ENCODE results near the gene PRSS35. TPM values are rescaled to one million over a fixed set of nuclear protein-coding genes. Genes with fewer than 3 reads are reported as not detected.

The PRSS35 gene
- total RNA-seq = 24.5 and 26.5 TPM in 2 replicates
- long read RNA-seq, transcript PRSS35-201 (2 exons, 2,440 nt) = major isoform, 303 of 333 reads
- long read RNA-seq, partial matches to known transcripts = 7 of 333 reads
- long read RNA-seq, other reads (novel, unspliced or antisense) = 23 of 333 reads

GRCh38 chr6:83511901-83512681 is at the start of gene PRSS35:
TSS of gene PRSS35 (plus strand) at chr6:83512534. CDS start at chr6:83523442, 10,908 bp downstream.
- Mint-ChIP-seq H3K27me3 (ENCODE audit: unreplicated experiment) (no peaks in the 10 kb centered on the region), H3K27ac (ENCODE audit: unreplicated experiment) (peak within 1 kb of the TSS; percentile 75), H3K9me3 (ENCODE audit: unreplicated experiment) (no peaks in the 10 kb centered on the region), H3K4me3 (ENCODE audit: unreplicated experiment) (peak within 1 kb of the TSS; percentile 82), H3K36me3 (ENCODE audit: unreplicated experiment) (no peaks in the 10 kb centered on the region), H3K4me1 (ENCODE audit: unreplicated experiment) (peaks cover 40% of the 10 kb centered on the region)
- TF ChIP-seq CTCF (IDR thresholded peaks at IDR 0.05) = peak; percentile 88
- peak; percentile 87 for DNase-seq (ENCODE audit: extremely low spot score, unreplicated experiment)

GRCh38 chr6:83463886-83464285 is 48.4 kb upstream of the PRSS35 start:
- DNase-seq (ENCODE audit: extremely low spot score, unreplicated experiment) = no peak
- H3K27ac Mint-ChIP-seq (ENCODE audit: unreplicated experiment) = peak overlapping the region; percentile 0

GRCh38 chr6:83464381-83465140 is 47.8 kb upstream of the PRSS35 start:
- peaks cover 4% of the 10 kb centered on the region for H3K9me3 Mint-ChIP-seq (ENCODE audit: unreplicated experiment)

More at GRCh38 chr6:83463886-83464285, 48.4 kb upstream of the PRSS35 start:
- no peak for TF ChIP-seq CTCF (IDR thresholded peaks at IDR 0.05)
- Mint-ChIP-seq H3K9me3 (ENCODE audit: unreplicated experiment) (peaks cover 4% of the 10 kb centered on the region), H3K4me3 (ENCODE audit: unreplicated experiment) (no peak overlapping the region), H3K4me1 (ENCODE audit: unreplicated experiment) (no peaks in the 10 kb centered on the region), H3K27me3 (ENCODE audit: unreplicated experiment) (peaks cover 4% of the 10 kb centered on the region), H3K36me3 (ENCODE audit: unreplicated experiment) (no peaks in the 10 kb centered on the region)

GRCh38 chr6:83466328-83466727 is 46.0 kb upstream of the PRSS35 start:
- Mint-ChIP-seq H3K9me3 (ENCODE audit: unreplicated experiment) (no peaks in the 10 kb centered on the region), H3K36me3 (ENCODE audit: unreplicated experiment) (no peaks in the 10 kb centered on the region), H3K27ac (ENCODE audit: unreplicated experiment) (no peak overlapping the region), H3K27me3 (ENCODE audit: unreplicated experiment) (peaks cover 13% of the 10 kb centered on the region), H3K4me1 (ENCODE audit: unreplicated experiment) (no peaks in the 10 kb centered on the region), H3K4me3 (ENCODE audit: unreplicated experiment) (no peak overlapping the region)
- TF ChIP-seq CTCF (IDR thresholded peaks at IDR 0.05) = no peak
- DNase-seq (ENCODE audit: extremely low spot score, unreplicated experiment) = no peak

More at GRCh38 chr6:83464381-83465140, 47.8 kb upstream of the PRSS35 start:
- H3K4me3 Mint-ChIP-seq (ENCODE audit: unreplicated experiment) = no peak overlapping the region
- H3K27me3 Mint-ChIP-seq (ENCODE audit: unreplicated experiment) = peaks cover 5% of the 10 kb centered on the region
- H3K27ac Mint-ChIP-seq (ENCODE audit: unreplicated experiment) = no peak overlapping the region
- DNase-seq (ENCODE audit: extremely low spot score, unreplicated experiment) = no peak
- H3K4me1 Mint-ChIP-seq (ENCODE audit: unreplicated experiment) = no peaks in the 10 kb centered on the region
- no peaks in the 10 kb centered on the region for H3K36me3 Mint-ChIP-seq (ENCODE audit: unreplicated experiment)
- TF ChIP-seq CTCF (IDR thresholded peaks at IDR 0.05) = no peak

- H3K4me1 Mint-ChIP-seq (ENCODE audit: unreplicated experiment) = no peaks in the 10 kb centered on the region
- H3K27me3 Mint-ChIP-seq (ENCODE audit: unreplicated experiment) = peaks cover 15% of the 10 kb centered on the region
- TF ChIP-seq CTCF (IDR thresholded peaks at IDR 0.05) = no peak
- H3K4me3 Mint-ChIP-seq (ENCODE audit: unreplicated experiment) = no peak overlapping the region
- no peaks in the 10 kb centered on the region for H3K9me3 Mint-ChIP-seq (ENCODE audit: unreplicated experiment)
- DNase-seq (ENCODE audit: extremely low spot score, unreplicated experiment) = no peak
- no peaks in the 10 kb centered on the region for H3K36me3 Mint-ChIP-seq (ENCODE audit: unreplicated experiment)
- no peak overlapping the region for H3K27ac Mint-ChIP-seq (ENCODE audit: unreplicated experiment)
Measured at GRCh38 chr6:83467620-83468036, 44.7 kb upstream of the PRSS35 start.

Measured in osteocyte (in vitro differentiated cells).